Hematopoietic multipotent progenitor cell (in vitro differentiated cells): ENCODE measurements around the gene SLN. TPM values are rescaled to one million over a fixed set of nuclear protein-coding genes. Genes with fewer than 3 reads are reported as not detected.

Experiments used
- DNase-seq, 3 donors: peaks; one replicate each; pipeline ENCODE4 v3.0.0-alpha.2; 2011 to 2015; ENCODE audit warnings: low read depth in 2 of 3, low spot score in 2 of 3
- total RNA-seq: library from RNA; depleted of rRNA; stranded (reverse); fragments of >200 nt; gene quantifications from one replicate; pipeline ENCODE4 v1.2.3, GENCODE V29; 2012

Gene SLN
- total RNA-seq, 1 donor: not detected

- DNase-seq: no peak
These were observed 7.9 kb upstream of the SLN start for GRCh38 chr11:107719557-107720302.

DNA sequence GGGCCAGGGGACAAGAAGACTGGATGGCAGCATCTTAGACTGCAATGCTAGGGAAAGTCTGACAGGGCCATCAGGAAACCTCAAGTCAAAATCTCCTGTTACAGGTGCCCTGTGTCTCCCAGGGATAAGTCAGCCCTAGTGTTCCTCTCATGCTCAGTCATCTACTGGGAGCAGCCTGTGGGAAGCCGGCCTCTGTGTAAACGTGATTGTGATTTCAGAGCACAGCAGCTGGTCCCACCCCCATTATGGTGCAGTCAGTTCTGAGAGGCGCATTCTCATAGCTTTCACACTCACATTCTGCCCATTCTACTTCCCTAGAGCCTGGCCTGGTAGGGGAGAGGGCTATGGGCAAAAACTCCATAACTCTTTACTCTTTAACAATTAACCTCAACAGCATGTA, 7.2 kb upstream of the SLN start:
- DNase-seq: no peak

- no peak for DNase-seq
These were observed 5.2 kb upstream of the SLN start for GRCh38 chr11:107716884-107717532.

DNA sequence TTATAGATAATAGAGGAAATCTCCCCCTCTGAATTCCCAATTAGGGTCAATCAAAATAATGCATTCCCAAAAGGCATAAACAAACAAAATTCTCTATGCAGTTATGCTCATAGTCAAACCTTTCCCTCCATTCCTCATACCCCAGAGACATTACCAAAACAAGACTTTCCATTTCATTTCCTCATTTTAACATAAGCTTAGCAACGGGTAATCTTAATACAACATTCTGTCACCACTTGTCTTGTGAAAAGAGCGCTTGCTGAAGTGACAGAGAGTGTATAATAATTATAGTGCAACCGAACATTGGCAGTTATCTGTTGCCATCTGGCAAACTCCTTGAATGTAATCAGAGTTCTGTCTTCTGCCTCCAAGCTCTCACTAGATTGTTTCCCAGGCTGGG, 1.2 kb upstream of the SLN start:
- no peak for DNase-seq

- DNase-seq: no peak
These were observed 1.6 kb downstream of the SLN start for GRCh38 chr11:107710301-107710700.

DNA sequence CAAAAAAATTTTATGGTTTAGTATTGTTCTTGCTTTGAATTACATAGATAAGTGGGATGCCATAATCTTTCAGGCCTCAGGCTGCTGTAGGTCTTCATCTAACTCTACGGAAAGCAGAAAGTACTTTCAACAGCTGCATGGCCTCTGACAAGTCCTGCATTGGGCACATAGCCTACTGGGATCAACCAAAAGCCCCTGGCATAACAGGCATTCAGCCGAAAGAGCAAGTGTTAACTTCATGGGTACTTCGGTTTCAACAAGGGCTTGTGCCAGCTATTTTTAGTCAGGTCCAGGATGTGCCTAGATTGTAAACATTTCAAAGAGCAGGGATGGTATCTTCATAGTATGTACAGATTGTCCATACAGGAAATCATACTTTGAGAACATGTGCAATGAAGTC, 3.1 kb downstream of the SLN start:
- no peak for DNase-seq

- DNase-seq: no peak
These were observed 4.0 kb downstream of the SLN start for GRCh38 chr11:107707807-107708206.

DNA sequence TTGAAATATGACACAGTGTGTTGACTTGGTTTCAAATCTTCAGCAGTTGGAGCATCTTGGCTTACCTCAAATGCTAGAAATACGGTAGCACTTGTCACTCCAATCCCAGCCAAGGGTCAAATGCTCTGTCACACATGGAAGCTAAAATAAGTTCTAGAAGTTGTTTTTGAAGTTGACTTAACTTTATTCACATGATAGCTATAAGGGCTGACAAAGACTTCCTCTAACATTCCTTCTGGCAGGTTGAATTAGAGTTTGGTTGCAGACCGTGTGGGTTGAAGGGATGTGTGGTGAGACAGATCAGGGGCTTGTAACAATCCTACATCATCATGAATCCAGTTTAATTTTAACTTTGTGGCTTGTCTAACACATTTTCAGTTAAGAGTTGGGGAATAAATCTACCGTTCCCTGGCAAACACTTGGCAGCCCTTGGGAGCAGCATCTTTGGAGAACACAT, 4.6 kb downstream of the SLN start:
- DNase-seq: no peak

DNA sequence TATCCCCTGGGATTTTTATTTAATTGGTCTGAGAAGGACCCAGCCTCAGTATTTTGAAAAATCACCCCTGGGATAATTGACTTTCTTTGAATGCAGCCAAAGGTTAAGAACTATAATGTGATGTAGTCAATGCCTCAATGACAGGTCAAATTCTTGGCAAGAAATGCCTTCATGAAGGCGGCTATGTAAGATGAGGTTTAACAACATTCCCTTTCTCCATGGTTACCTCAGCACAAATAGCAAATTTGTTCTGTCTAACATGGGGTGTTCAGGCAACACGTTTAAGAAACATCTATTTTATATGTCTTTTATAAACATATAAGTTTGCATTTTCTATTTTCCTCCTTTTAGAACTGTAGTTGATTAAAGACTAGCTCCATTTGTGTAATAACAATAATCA, 5.3 kb downstream of the SLN start:
- no peak for DNase-seq

DNA sequence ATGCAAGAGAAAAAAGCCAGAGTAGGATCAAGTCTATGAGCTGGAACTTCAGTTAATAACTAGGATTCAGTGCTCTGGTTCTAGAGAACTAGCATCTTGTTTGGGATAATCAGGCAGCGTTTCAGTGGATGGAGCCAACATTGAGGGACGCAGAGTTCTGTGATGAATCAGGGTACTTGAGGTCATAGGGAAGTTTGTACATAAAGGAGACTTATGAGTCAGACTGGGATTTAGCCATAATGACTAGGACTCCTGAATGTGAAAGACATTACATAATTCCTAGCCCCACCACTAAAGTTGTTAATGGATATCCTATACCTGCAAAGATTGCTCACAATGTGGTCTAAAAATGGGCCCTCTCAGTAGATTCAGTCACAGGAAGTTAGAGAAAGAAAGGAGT, 6.8 kb downstream of the SLN start:
- DNase-seq: no peak

- no peak for DNase-seq
These were observed 7.4 kb downstream of the SLN start for GRCh38 chr11:107704451-107704850.

GRCh38 chr11:107702723-107703122, 9.1 kb downstream of the SLN start:
- DNase-seq: no peak

DNA sequence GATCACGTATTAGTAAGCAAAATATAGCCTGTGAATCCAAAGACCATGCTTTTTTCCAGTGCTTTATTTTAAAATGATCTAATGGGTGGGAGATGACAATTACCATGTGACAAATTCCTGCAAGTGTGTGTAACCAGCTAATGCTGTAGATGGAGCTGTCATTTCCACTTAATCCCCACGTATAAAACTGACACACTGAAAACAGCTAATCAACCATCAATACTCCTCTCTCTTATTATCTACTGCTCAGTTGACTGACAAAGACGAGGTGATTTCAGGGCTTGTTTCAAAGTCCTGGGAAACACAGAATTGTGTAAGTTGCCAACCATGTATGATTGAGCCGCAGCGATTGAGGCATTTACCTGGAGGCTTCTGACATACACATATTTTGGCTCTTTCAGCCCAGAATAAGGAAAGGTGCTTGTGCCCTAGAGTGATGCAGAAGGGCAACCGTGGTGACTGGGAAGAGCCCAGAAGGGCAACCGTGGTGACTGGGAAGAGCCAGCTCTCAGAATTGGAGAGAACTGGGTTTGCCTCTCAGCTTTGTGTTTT, 9.7 kb downstream of the SLN start:
- no peak for DNase-seq

GRCh38 chr11:107699371-107700285, 12.2 kb downstream of the SLN start:
- no peak for DNase-seq

GRCh38 chr11:107697291-107697690, 14.6 kb downstream of the SLN start:
- no peak for DNase-seq

- no peak for DNase-seq
These were observed 15.7 kb downstream of the SLN start for GRCh38 chr11:107696140-107696539.

GRCh38 chr11:107695446-107695845, 16.4 kb downstream of the SLN start:
- no peak for DNase-seq

- no peak for DNase-seq
These were observed 20.7 kb downstream of the SLN start for GRCh38 chr11:107691000-107691750.

GRCh38 chr11:107689317-107690202, 22.3 kb downstream of the SLN start:
- peak; percentile 11 to 79 (median 48) for DNase-seq
